ENCODE data around the gene KIF26A. TPM values are rescaled to one million over a fixed set of nuclear protein-coding genes. Genes with fewer than 3 reads are reported as not detected.
"Not testable (repeated sequence)": the region's sequence is repeated elsewhere in the genome, so short reads cannot be mapped to it uniquely, and the experiment has no call there.

KIF26A gene
- total RNA-seq, 2 donors from 2014 or later = 2.0 to 3.9 TPM

DNA sequence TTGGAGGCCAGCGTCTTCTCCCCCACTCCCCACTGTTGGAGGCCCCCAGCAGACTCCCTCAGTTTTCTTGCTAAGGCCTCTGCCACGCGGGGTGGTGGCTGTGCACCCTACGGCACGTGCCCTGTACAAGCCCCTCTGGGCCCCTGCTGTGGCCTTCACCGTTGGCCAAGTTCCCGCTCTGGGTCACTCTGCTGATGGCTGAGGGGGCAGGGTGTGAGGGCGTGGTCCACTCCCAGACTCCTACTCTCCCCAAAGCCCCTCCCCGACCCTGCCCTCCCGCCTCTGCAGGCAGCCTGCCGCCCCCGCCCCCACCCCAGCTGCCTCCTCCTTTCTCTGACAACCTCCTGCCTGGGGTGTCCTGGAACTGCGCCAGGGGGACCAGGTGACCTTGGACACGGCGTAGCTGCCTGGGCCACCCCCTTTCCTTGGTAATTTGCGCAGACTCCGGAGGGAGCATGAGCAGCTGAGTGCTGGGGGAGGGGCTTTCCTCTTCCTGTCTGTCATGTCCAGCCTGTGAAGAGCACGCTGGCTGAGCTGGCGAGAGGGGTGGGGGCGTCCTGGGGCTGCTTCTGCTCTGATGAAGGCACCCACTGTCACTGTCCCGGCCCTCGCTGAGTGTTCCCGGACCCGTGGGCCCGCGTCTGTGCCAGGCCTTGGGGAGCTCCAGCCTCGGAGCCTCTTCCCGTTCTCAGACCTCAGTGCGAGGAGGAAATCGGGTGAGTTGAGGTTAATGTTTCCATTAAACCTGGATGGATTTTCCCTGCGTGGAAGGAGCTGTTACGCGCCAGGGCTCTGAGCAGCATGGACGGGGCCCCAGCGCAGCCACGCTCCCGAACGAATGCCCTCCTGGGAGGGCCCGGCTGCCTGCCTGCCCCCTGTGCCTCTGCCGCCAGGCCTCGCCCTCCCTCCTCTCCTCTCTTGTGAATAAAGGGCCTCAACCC lies 85.0 kb downstream of the KIF26A start:
- no peaks in the 10 kb centered on the region for H3K36me3 ChIP-seq
- no peak overlapping the region for H3K27ac ChIP-seq
- H3K4me1 ChIP-seq (ENCODE audit: control insufficient read depth in 1 of 2, low read depth in 2 of 2) = no peaks in the 10 kb centered on the region
- no peak for DNase-seq (ENCODE audit: low spot score)
- no peak for ATAC-seq (ENCODE audit: insufficient number of reproducible peaks, low FRiP score, low read depth)
- TF ChIP-seq, protein P1, sequence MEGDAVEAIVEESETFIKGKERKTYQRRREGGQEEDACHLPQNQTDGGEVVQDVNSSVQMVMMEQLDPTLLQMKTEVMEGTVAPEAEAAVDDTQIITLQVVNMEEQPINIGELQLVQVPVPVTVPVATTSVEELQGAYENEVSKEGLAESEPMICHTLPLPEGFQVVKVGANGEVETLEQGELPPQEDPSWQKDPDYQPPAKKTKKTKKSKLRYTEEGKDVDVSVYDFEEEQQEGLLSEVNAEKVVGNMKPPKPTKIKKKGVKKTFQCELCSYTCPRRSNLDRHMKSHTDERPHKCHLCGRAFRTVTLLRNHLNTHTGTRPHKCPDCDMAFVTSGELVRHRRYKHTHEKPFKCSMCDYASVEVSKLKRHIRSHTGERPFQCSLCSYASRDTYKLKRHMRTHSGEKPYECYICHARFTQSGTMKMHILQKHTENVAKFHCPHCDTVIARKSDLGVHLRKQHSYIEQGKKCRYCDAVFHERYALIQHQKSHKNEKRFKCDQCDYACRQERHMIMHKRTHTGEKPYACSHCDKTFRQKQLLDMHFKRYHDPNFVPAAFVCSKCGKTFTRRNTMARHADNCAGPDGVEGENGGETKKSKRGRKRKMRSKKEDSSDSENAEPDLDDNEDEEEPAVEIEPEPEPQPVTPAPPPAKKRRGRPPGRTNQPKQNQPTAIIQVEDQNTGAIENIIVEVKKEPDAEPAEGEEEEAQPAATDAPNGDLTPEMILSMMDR (IDR thresholded peaks at IDR 0.05) = no peak
- H3K9me3 ChIP-seq = no peaks in the 10 kb centered on the region
- H3K27me3 ChIP-seq (replicated peaks; ENCODE audit: insufficient read depth) = no peaks in the 10 kb centered on the region
- H3K4me3 ChIP-seq = no peak overlapping the region

DNA sequence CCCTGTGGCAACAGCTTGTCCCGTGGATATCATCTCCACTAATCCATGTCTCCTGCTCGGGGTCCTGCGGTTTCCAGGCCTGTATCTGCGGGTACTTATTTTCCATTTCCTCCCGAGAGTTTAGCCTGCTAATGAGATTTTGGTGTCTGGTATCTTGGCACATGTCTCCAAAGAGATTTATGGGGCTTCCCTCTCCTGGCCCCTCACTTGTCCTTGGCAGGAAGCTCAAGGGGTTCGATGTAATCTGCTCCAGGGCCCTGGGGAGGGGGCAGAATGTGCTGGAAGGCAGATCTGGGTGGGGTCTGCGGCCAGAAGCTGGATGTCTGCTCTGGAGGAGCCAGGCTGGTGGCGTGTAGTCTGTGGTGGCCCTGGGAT lies 85.7 kb downstream of the KIF26A start:
- TF ChIP-seq, protein P1 (IDR thresholded peaks at IDR 0.05) = no peak
- Histone ChIP-seq H3K4me1 (ENCODE audit: control insufficient read depth in 1 of 2, low read depth in 2 of 2) (no peaks in the 10 kb centered on the region), H3K9me3 (no peaks in the 10 kb centered on the region), H3K36me3 (no peaks in the 10 kb centered on the region), H3K27me3 (replicated peaks; ENCODE audit: insufficient read depth) (no peaks in the 10 kb centered on the region), H3K4me3 (no peak overlapping the region), H3K27ac (no peak overlapping the region)
- ATAC-seq (ENCODE audit: insufficient number of reproducible peaks, low FRiP score, low read depth) (no peak), DNase-seq (ENCODE audit: low spot score) (no peak)

DNA sequence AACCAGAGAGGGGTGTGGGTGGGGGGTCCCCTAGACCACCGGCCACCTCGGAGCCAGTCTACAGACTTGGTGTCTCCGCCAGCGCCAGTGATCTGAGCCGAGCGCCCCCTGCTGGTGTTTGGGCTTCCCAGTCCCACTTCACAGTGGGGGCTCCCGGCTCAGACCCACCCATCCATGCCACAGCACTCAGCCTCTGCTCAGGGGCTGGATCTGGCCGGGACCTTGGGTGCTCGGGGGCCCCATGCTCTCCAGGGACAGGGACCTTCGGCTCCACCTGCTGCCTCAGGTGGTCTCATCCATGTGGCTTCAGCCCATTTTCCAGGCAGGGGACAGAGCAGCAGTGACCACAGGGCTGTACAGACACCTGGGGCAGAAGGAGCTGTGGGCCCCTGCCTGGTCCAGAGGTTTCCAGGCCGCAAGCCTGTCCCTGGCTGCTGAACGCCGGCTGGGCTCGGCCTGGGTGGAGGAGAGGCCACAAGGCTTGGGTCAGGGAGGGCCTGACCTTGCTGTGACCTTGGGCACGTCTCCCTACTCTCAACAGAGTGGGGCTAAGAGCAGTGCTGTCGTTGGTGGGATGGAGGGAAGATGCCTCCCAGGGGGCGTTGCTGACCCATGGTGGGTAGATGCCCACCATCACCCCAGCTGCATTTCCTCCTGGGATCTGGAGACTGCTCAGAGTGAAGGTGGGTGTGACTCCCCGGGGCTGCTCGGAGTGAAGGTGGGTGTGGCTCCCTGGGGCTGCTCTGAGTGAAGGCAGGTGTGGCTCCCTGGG lies 86.3 kb downstream of the KIF26A start:
- Histone ChIP-seq H3K36me3 (no peaks in the 10 kb centered on the region), H3K4me1 (ENCODE audit: control insufficient read depth in 1 of 2, low read depth in 2 of 2) (no peaks in the 10 kb centered on the region), H3K27ac (no peak overlapping the region), H3K27me3 (replicated peaks; ENCODE audit: insufficient read depth) (no peaks in the 10 kb centered on the region), H3K9me3 (no peaks in the 10 kb centered on the region), H3K4me3 (no peak overlapping the region)
- DNase-seq (ENCODE audit: low spot score) (no peak), ATAC-seq (ENCODE audit: insufficient number of reproducible peaks, low FRiP score, low read depth) (no peak)
- TF ChIP-seq, protein P1 (IDR thresholded peaks at IDR 0.05) = no peak

DNA sequence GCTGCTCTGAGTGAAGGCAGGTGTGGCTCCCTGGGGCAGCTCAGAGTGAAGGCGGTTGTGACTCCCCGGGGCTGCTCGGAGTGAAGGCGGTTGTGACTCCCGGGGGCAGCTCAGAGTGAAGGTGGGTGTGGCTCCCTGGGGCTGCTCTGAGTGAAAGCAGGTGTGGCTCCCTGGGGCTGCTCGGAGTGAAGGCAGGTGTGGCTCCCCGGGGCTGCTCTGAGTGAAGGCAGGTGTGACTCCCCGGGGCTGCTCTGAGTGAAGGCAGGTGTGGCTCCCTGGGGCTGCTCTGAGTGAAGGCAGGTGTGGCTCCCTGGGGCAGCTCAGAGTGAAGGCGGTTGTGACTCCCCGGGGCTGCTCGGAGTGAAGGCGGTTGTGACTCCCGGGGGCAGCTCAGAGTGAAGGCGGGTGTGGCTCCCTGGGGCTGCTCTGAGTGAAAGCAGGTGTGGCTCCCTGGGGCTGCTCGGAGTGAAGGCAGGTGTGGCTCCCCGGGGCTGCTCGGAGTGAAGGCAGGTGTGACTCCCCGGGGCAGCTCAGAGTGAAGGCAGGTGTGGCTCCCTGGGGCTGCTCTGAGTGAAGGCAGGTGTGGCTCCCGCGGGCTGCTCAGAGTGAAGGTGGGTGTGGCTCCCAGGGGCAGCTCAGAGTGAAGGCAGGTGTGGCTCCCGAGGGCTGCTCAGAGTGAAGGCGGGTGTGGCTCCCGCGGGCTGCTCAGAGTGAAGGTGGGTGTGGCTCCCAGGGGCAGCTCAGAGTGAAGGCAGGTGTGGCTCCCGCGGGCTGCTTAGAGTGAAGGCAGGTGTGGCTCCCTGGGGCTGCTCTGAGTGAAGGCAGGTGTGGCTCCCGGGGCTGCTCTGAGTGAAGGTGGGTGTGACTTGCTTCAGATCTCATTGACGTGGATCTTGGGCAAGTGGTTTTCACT lies 87.1 kb downstream of the KIF26A start:
- not testable (repeated sequence) for H3K4me3 ChIP-seq; H3K4me1 ChIP-seq (ENCODE audit: control insufficient read depth in 1 of 2, low read depth in 2 of 2); H3K27ac ChIP-seq; H3K36me3 ChIP-seq; H3K27me3 ChIP-seq (replicated peaks; ENCODE audit: insufficient read depth); DNase-seq (ENCODE audit: low spot score); H3K9me3 ChIP-seq; ATAC-seq (ENCODE audit: insufficient number of reproducible peaks, low FRiP score, low read depth)

DNA sequence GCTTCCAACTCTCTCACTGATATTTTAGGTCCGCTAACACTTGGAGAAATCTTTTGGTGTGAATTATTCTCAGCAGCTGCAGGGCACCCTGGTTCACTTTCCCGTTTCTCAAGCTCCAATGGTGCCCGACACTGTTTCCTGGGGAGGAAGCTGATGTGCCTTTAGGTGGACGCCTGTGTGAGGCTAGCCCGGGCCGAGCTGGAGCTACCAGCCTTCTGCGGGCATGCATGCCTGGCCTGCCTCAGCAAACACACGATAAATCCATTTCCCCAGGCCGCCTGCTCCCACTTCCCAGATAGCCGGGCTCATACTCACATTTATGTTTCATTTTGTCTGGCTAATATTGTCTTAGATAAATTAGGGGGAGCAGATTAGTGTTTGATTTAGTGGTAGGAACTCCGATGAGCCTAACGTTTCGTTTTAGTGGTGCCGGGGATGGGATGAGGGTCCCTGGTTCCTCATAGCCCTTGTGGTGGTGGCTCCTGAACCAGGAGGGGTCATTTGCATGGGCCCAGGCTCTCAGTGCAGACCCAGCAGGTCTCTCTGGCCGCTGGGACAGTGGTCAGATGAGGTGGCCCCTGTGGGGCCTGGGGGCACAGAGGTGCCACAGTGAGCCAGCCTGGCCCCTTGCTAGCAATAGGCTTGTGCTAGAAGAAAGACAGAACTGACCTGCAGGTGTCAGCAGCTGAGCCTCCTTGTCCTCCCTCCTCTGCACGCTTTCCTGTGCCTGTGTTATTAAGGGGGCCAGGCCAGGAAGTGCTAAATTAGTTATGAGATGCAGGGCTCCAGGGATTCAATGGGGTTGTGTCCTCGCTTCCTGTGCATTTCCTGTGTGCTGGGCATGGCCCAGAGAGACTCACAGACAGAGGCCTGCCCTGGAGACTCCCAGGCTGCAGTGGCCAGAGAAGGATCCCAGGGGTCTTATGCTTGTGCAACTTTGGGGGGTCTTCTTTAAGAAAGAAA lies 88.3 kb downstream of the KIF26A start:
- no peaks in the 10 kb centered on the region for H3K36me3 ChIP-seq
- no peak for DNase-seq (ENCODE audit: low spot score)

More for the DNA sequence above, 88.3 kb downstream of the KIF26A start:
- H3K27ac ChIP-seq = no peak overlapping the region
- H3K27me3 ChIP-seq (replicated peaks; ENCODE audit: insufficient read depth) = no peaks in the 10 kb centered on the region
- TF ChIP-seq, protein P1 (IDR thresholded peaks at IDR 0.05) = no peak
- ATAC-seq (ENCODE audit: insufficient number of reproducible peaks, low FRiP score, low read depth) = no peak
- no peak overlapping the region for H3K4me3 ChIP-seq
- no peaks in the 10 kb centered on the region for H3K4me1 ChIP-seq (ENCODE audit: control insufficient read depth in 1 of 2, low read depth in 2 of 2)
- no peaks in the 10 kb centered on the region for H3K9me3 ChIP-seq

All from thoracic aorta (tissue), 2 donors.